Neuronal stem cell (in vitro differentiated cells): ENCODE data around the gene ATG101.

Experiments
- DNase-seq: peaks from one replicate; pipeline ENCODE4 v3.0.0-alpha.2; 2013; ENCODE audit warnings: low spot score
- H2AFZ ChIP-seq: one replicate; pipeline ENCODE4 v1.6.1; 2013; ENCODE audit warnings: mild to moderate bottlenecking, low read length, inconsistent platforms
- H2AK5ac ChIP-seq: 2 replicates; pipeline ENCODE4 v1.6.1; 2013; ENCODE audit warnings: low read depth, mild to moderate bottlenecking, inconsistent platforms, low read length, moderate library complexity, mixed read lengths
- H2BK120ac ChIP-seq: 2 replicates; pipeline ENCODE4 v1.6.1; 2013; ENCODE audit warnings: low read depth, mild to moderate bottlenecking, inconsistent platforms, low read length, moderate library complexity, mixed read lengths
- H2BK12ac ChIP-seq: one replicate; pipeline ENCODE4 v1.6.1; 2013; ENCODE audit warnings: low read length, inconsistent platforms
- H2BK15ac ChIP-seq: 2 replicates; pipeline ENCODE4 v1.6.1; 2013; ENCODE audit warnings: mild to moderate bottlenecking, low read length, inconsistent platforms, mixed read lengths
- H2BK5ac ChIP-seq: one replicate; pipeline ENCODE4 v1.6.1; 2013; ENCODE audit warnings: inconsistent platforms, mild to moderate bottlenecking, low read length, moderate library complexity
- H3K14ac ChIP-seq: one replicate; pipeline ENCODE4 v1.6.1; 2013; ENCODE audit warnings: low read length, inconsistent platforms
- H3K18ac ChIP-seq: 2 replicates; pipeline ENCODE4 v1.6.1; 2013; ENCODE audit warnings: low read length, inconsistent platforms
- H3K23ac ChIP-seq: 2 replicates; pipeline ENCODE4 v1.6.1; 2013; ENCODE audit warnings: low read depth, mild to moderate bottlenecking, mixed read lengths, low read length, inconsistent platforms; ENCODE audit not compliant: poor library complexity
- H3K27ac ChIP-seq: replicated peaks from 3 replicates; pipeline ENCODE4 v1.5.1; 2013; ENCODE audit warnings: low read length, inconsistent platforms
- H3K27me3 ChIP-seq, 3 experiments: 2 replicates each; pipeline ENCODE4 v1.6.1; 2013; ENCODE audit warnings: low read length in 3 of 3, mild to moderate bottlenecking in 2 of 3, inconsistent platforms in 1 of 3, low read depth in 1 of 3, mixed read lengths in 1 of 3, moderate library complexity in 1 of 3; ENCODE audit not compliant: control insufficient read depth in 3 of 3, insufficient read depth in 3 of 3
- H3K36me3 ChIP-seq, 2 donors: replicated peaks in 1 of 2; 2 replicates each; pipeline ENCODE4 v1.6.1; 2013; ENCODE audit warnings: low read length in 2 of 2; ENCODE audit not compliant: control insufficient read depth in 2 of 2, insufficient read depth in 2 of 2
- H3K4ac ChIP-seq: 2 replicates; pipeline ENCODE4 v1.6.1; 2013; ENCODE audit warnings: inconsistent platforms, mild to moderate bottlenecking, low read length, moderate library complexity
- H3K4me1 ChIP-seq, 2 donors: 1 replicate in 1 of 2; 2 replicates in 1 of 2; pipeline ENCODE4 v1.6.1; 2013; ENCODE audit warnings: low read length in 2 of 2, low read depth in 1 of 2; ENCODE audit not compliant: control insufficient read depth in 2 of 2, insufficient read depth in 1 of 2
- H3K4me2 ChIP-seq: one replicate; pipeline ENCODE4 v1.6.1; 2013; ENCODE audit warnings: mild to moderate bottlenecking, low read length, inconsistent platforms; ENCODE audit not compliant: insufficient read depth, poor library complexity, severe bottlenecking
- H3K4me3 ChIP-seq, 2 donors: 2 replicates each; pipeline ENCODE4 v1.5.1; 2013; ENCODE audit warnings: low read length in 2 of 2, mild to moderate bottlenecking in 2 of 2, inconsistent platforms in 1 of 2, moderate library complexity in 1 of 2
- H3K79me1 ChIP-seq: one replicate; pipeline ENCODE4 v1.6.1; 2013; ENCODE audit warnings: low read depth, mild to moderate bottlenecking, inconsistent platforms, low read length, moderate library complexity
- H3K9ac ChIP-seq: one replicate; pipeline ENCODE4 v1.6.1; 2013; ENCODE audit warnings: mild to moderate bottlenecking, low read depth, low read length, inconsistent platforms; ENCODE audit not compliant: poor library complexity
- H3K9me3 ChIP-seq, 2 donors: replicated peaks in 1 of 2; 2 replicates each; pipeline versions ENCODE3 to v1.6.1; 2013; ENCODE audit warnings: low read length in 2 of 2, mild to moderate bottlenecking in 2 of 2, inconsistent platforms in 1 of 2, low read depth in 1 of 2, mixed read lengths in 1 of 2, moderate library complexity in 1 of 2; ENCODE audit not compliant: control insufficient read depth in 2 of 2, insufficient read depth in 1 of 2
- H4K8ac ChIP-seq: one replicate; pipeline ENCODE4 v1.6.1; 2013; ENCODE audit warnings: low read depth, mild to moderate bottlenecking, inconsistent platforms, low read length, moderate library complexity
- H4K91ac ChIP-seq: one replicate; pipeline ENCODE4 v1.6.1; 2013; ENCODE audit warnings: low read length, low read depth, mild to moderate bottlenecking, inconsistent platforms; ENCODE audit not compliant: poor library complexity
- WGBS, 2 donors: extraction: QIAGEN DNeasy Blood & Tissue Kit; methylation state at CpG; one replicate each; pipeline ENCODE4 v1.1.7; 2013; ENCODE audit warnings: missing lambda C conversion rate in 2 of 2, mixed read lengths in 1 of 2; ENCODE audit not compliant: insufficient read length in 2 of 2, insufficient replicate concordance in 1 of 2; ENCODE audit errors: extremely low coverage in 2 of 2; 5-methylcytosine and 5-hydroxymethylcytosine counted together

Gene ATG101

GRCh38 chr12:52073531-52074381, 4.0 kb downstream of the ATG101 start:
- H3K4ac ChIP-seq = no peak overlapping the region
- WGBS, 2 donors = no CpG with 5 or more reads among the region's 23 CpGs

GRCh38 chr12:52074971-52075724, 5.4 kb downstream of the ATG101 start:
- no CpG with 5 or more reads among the region's 3 CpGs for WGBS, 2 donors
- H3K36me3 ChIP-seq = peaks cover 36 to 78% of the 10 kb centered on the region in 2 donors
- H2AFZ ChIP-seq = no peak overlapping the region

More at GRCh38 chr12:52073531-52074381, 4.0 kb downstream of the ATG101 start:
- H3K27me3 ChIP-seq = no peaks in the 10 kb centered on the region
- peaks cover 3 to 6% of the 10 kb centered on the region in 2 donors for H3K4me1 ChIP-seq
- no peak overlapping the region for H3K4me2 ChIP-seq
- H2AFZ ChIP-seq = no peak overlapping the region
- no peak overlapping the region for H2BK15ac ChIP-seq
- H3K79me1 ChIP-seq = peaks cover 9% of the 10 kb centered on the region
- H3K18ac ChIP-seq = no peak overlapping the region
- no peak overlapping the region for H4K8ac ChIP-seq
- no peak overlapping the region for H2AK5ac ChIP-seq
- H3K9ac ChIP-seq = no peak overlapping the region
- H3K36me3 ChIP-seq = peaks cover 32 to 72% of the 10 kb centered on the region in 2 donors
- no peak overlapping the region for H3K23ac ChIP-seq
- H3K9me3 ChIP-seq = no peaks in the 10 kb centered on the region
- no peak overlapping the region for H2BK120ac ChIP-seq
- no peak for DNase-seq
- no peak overlapping the region for H2BK5ac ChIP-seq
- H3K27ac ChIP-seq = no peak overlapping the region
- H3K4me3 ChIP-seq = no peak overlapping the region
- H3K14ac ChIP-seq = no peak overlapping the region
- no peak overlapping the region for H4K91ac ChIP-seq
- no peak overlapping the region for H2BK12ac ChIP-seq

GRCh38 chr12:52076811-52077210, 7.0 kb downstream of the ATG101 start:
- H3K14ac ChIP-seq = no peak overlapping the region
- H3K36me3 ChIP-seq = peaks cover 36 to 74% of the 10 kb centered on the region in 2 donors
- H3K27me3 ChIP-seq = no peaks in the 10 kb centered on the region
- peaks cover 5 to 8% of the 10 kb centered on the region in 2 donors for H3K4me1 ChIP-seq
- H2BK12ac ChIP-seq = no peak overlapping the region
- H3K9me3 ChIP-seq = no peaks in the 10 kb centered on the region
- H2AK5ac ChIP-seq = no peak overlapping the region
- H3K79me1 ChIP-seq = peaks cover 6% of the 10 kb centered on the region
- H3K27ac ChIP-seq = no peak overlapping the region
- no CpG with 5 or more reads among the region's 16 CpGs for WGBS, 2 donors
- no peak for DNase-seq
- H3K18ac ChIP-seq = no peak overlapping the region
- no peak overlapping the region for H2BK5ac ChIP-seq
- no peak overlapping the region for H2AFZ ChIP-seq
- no peak overlapping the region for H3K4me3 ChIP-seq
- H3K4me2 ChIP-seq = no peak overlapping the region
- H4K91ac ChIP-seq = no peak overlapping the region
- no peak overlapping the region for H2BK15ac ChIP-seq
- no peak overlapping the region for H2BK120ac ChIP-seq
- H4K8ac ChIP-seq = no peak overlapping the region
- H3K9ac ChIP-seq = peak overlapping the region; percentile 55
- H3K23ac ChIP-seq = no peak overlapping the region
- no peak overlapping the region for H3K4ac ChIP-seq

More at GRCh38 chr12:52074971-52075724, 5.4 kb downstream of the ATG101 start:
- Histone ChIP-seq H2BK12ac (no peak overlapping the region), H3K4me3 (no peak overlapping the region), H3K27me3 (no peaks in the 10 kb centered on the region), H3K14ac (no peak overlapping the region), H3K4me1 (peaks cover 0 to 5% of the 10 kb centered on the region in 2 donors), H3K4me2 (no peak overlapping the region), H3K23ac (no peak overlapping the region), H3K79me1 (peaks cover 9% of the 10 kb centered on the region), H3K9ac (no peak overlapping the region), H4K91ac (no peak overlapping the region), H2BK15ac (no peak overlapping the region), H2BK5ac (no peak overlapping the region), H2AK5ac (no peak overlapping the region), H3K18ac (no peak overlapping the region), H2BK120ac (no peak overlapping the region), H3K27ac (no peak overlapping the region), H3K9me3 (no peaks in the 10 kb centered on the region), H3K4ac (no peak overlapping the region), H4K8ac (no peak overlapping the region)
- no peak for DNase-seq

GRCh38 chr12:52078276-52078675, 8.5 kb downstream of the ATG101 start:
- H2BK5ac ChIP-seq = no peak overlapping the region
- H4K91ac ChIP-seq = no peak overlapping the region
- no peaks in the 10 kb centered on the region for H3K9me3 ChIP-seq
- H2BK15ac ChIP-seq = no peak overlapping the region
- no peak overlapping the region for H3K23ac ChIP-seq
- H4K8ac ChIP-seq = no peak overlapping the region
- H3K4me2 ChIP-seq = no peak overlapping the region
- peaks cover 32 to 60% of the 10 kb centered on the region in 2 donors for H3K36me3 ChIP-seq
- no peaks in the 10 kb centered on the region for H3K27me3 ChIP-seq
- no peak overlapping the region for H3K4me3 ChIP-seq
- no peak overlapping the region for H2AK5ac ChIP-seq
- no peak overlapping the region for H2BK12ac ChIP-seq
- no peak overlapping the region for H3K4ac ChIP-seq
- H3K18ac ChIP-seq = no peak overlapping the region
- H2BK120ac ChIP-seq = no peak overlapping the region
- H3K9ac ChIP-seq = no peak overlapping the region
- no CpG with 5 or more reads among the region's 3 CpGs for WGBS, 2 donors
- no peak overlapping the region for H3K14ac ChIP-seq
- H2AFZ ChIP-seq = no peak overlapping the region
- DNase-seq = no peak
- H3K79me1 ChIP-seq = peaks cover 6% of the 10 kb centered on the region
- H3K4me1 ChIP-seq = peaks cover 8 to 21% of the 10 kb centered on the region in 2 donors
- no peak overlapping the region for H3K27ac ChIP-seq
